HepG2 (cell line): ENCODE measurements around the gene MITF. TPM values are rescaled to one million over a fixed set of nuclear protein-coding genes. Genes with fewer than 3 reads are reported as not detected.

ENCODE experiments used
- ATAC-seq: fragments of 200-7000 bp; cut with Tn5 transposase; 3 replicates; pipeline ENCODE4 v1.9.1; 2020; ENCODE audit warnings: mild to moderate bottlenecking, moderate library complexity
- BruUV-seq: library from RNA; stranded (reverse); fragments of 400-500 nt; replicated peaks from 2 replicates; lab custom pipeline; 2021; lab: Mats Ljungman, UMichigan
- CTCF ChIA-PET: fragments of 300-600 bp; formaldehyde crosslinking; extraction: SDS; loops from one replicate; lab custom pipeline; 2021; ENCODE audit warnings: low total read pairs, inconsistent platforms, low intra/inter-chr PET ratio; lab: Yijun Ruan, JAX
- POLR2A ChIA-PET: fragments of 350-600 bp; sonication (Branson Sonifier 250); formaldehyde crosslinking; loops from one replicate; lab custom pipeline; 2020; ENCODE audit warnings: antibody characterized with exemption, inconsistent platforms; lab: Yijun Ruan, JAX
- DNase-seq: peaks from one replicate; pipeline ENCODE4 v3.0.0-alpha.2; 2015; ENCODE audit warnings: low spot score
- FAIRE-seq: peaks from 3 replicates; lab custom pipeline; 2011; peaks lifted over from hg19 to GRCh38; lab: Jason Lieb, UNC
- H2AFZ ChIP-seq: one replicate; pipeline ENCODE4 v1.6.1; 2011; ENCODE audit warnings: low read length, inconsistent platforms
- H3K27ac ChIP-seq: fragments of 300-600 bp; 3 replicates; pipeline ENCODE4 v1.8.0; 2011; ENCODE audit warnings: mixed run types, mild to moderate bottlenecking, mixed read lengths, low read length, inconsistent platforms; ENCODE audit not compliant: insufficient read depth; ENCODE audit errors: extremely low read length
- H3K27me3 ChIP-seq, 2 experiments: fragments of 200-600 bp in 1 of 2; 2 replicates in 1 of 2; 3 replicates in 1 of 2; pipeline versions ENCODE4 v1.6.0 to v1.8.0; 2011; ENCODE audit warnings: low read length in 2 of 2, mild to moderate bottlenecking in 2 of 2, moderate library complexity in 2 of 2, inconsistent platforms in 1 of 2; ENCODE audit not compliant: insufficient read depth in 2 of 2, control insufficient read depth in 1 of 2
- H3K36me3 ChIP-seq, 2 experiments: fragments of 200-600 bp in 1 of 2; replicated peaks in 1 of 2; 2 replicates in 1 of 2; 3 replicates in 1 of 2; pipeline versions ENCODE4 v1.5.1 to v1.8.0; 2011; ENCODE audit warnings: low read length in 2 of 2, inconsistent platforms in 1 of 2; ENCODE audit not compliant: insufficient read depth in 2 of 2, control insufficient read depth in 1 of 2
- H3K4me1 ChIP-seq: 2 replicates; pipeline ENCODE4 v1.5.1; 2012; ENCODE audit warnings: low read length, inconsistent platforms; ENCODE audit not compliant: insufficient read depth
- H3K4me2 ChIP-seq: 2 replicates; pipeline ENCODE4 v1.6.0; 2011; ENCODE audit warnings: low read depth, low read length, inconsistent platforms
- H3K4me3 ChIP-seq, 3 experiments: fragments of 200-600 bp in 1 of 3; sonication (generic), shearing (Covaris generic) in 1 of 3; replicated peaks in 1 of 3; 2 replicates each; pipeline ENCODE4 v1.5.1; 2011 to 2016; ENCODE audit warnings: low read length in 3 of 3, inconsistent platforms in 2 of 3, low read depth in 2 of 3, mild to moderate bottlenecking in 2 of 3, control low read depth in 1 of 3, mixed read lengths in 1 of 3; ENCODE audit not compliant: insufficient read depth in 1 of 3
- H3K79me2 ChIP-seq: one replicate; pipeline ENCODE4 v1.6.1; 2011; ENCODE audit warnings: low read length, inconsistent platforms; ENCODE audit not compliant: insufficient read depth
- H3K9ac ChIP-seq: 2 replicates; pipeline ENCODE4 v1.6.0; 2011; ENCODE audit warnings: mild to moderate bottlenecking, low read depth, low read length, inconsistent platforms; ENCODE audit not compliant: insufficient read depth
- H3K9me3 ChIP-seq: 2 replicates; pipeline ENCODE4 v1.5.1; 2012; ENCODE audit warnings: mild to moderate bottlenecking, low read length
- H4K20me1 ChIP-seq: 2 replicates; pipeline ENCODE4 v1.6.0; 2011; ENCODE audit warnings: inconsistent platforms, mild to moderate bottlenecking, low read length, moderate library complexity; ENCODE audit not compliant: insufficient read depth
- AFF4 ChIP-seq: sonication (generic); formaldehyde crosslinking; IDR thresholded peaks from 2 replicates; pipeline ENCODE4 v1.4.0; 2020; ENCODE audit warnings: missing genetic modification reagents
- AKAP8 ChIP-seq: sonication (generic); formaldehyde crosslinking; IDR thresholded peaks from 2 replicates; pipeline ENCODE4 v1.5.1; 2020; ENCODE audit warnings: mild to moderate bottlenecking, missing genetic modification reagents
- FLYWCH1 ChIP-seq: sonication (generic); formaldehyde crosslinking; IDR thresholded peaks from 2 replicates; pipeline ENCODE4 v1.8.1; 2023; ENCODE audit warnings: mild to moderate bottlenecking, missing genetic modification reagents
- SP140L ChIP-seq: sonication (generic); formaldehyde crosslinking; IDR thresholded peaks from 2 replicates; pipeline ENCODE4 v1.4.0; 2020; ENCODE audit warnings: missing genetic modification reagents, borderline replicate concordance
- ZNF232 ChIP-seq: sonication (generic); formaldehyde crosslinking; IDR thresholded peaks from 2 replicates; pipeline ENCODE4 v1.4.0; 2020; ENCODE audit warnings: missing genetic modification reagents, borderline replicate concordance
- ZNF550 ChIP-seq: sonication (generic); formaldehyde crosslinking; IDR thresholded peaks from 2 replicates; pipeline ENCODE4 v1.4.0; 2020; ENCODE audit warnings: mild to moderate bottlenecking, missing genetic modification reagents, borderline replicate concordance
- ZNF570 ChIP-seq: sonication (generic); formaldehyde crosslinking; IDR thresholded peaks from 2 replicates; pipeline ENCODE4 v1.4.0; 2020; ENCODE audit warnings: mild to moderate bottlenecking, missing genetic modification reagents, borderline replicate concordance
- ZNF781 ChIP-seq: sonication (generic); formaldehyde crosslinking; IDR thresholded peaks from 2 replicates; pipeline ENCODE4 v1.5.1; 2020; ENCODE audit warnings: borderline replicate concordance, mild to moderate bottlenecking, missing genetic modification reagents; ENCODE audit errors: not compliant biosample characterization
- ZSCAN9 ChIP-seq: IDR thresholded peaks from 2 replicates; pipeline ENCODE4 v1.6.1; 2016; ENCODE audit warnings: borderline replicate concordance
- WGBS: methylation state at CpG from one replicate; pipeline ENCODE4 v1.1.6; 2017; ENCODE audit warnings: low lambda C conversion rate; 5-methylcytosine and 5-hydroxymethylcytosine counted together
- in situ Hi-C: cut with HindIII; loops from 2 replicates; pipeline ENCODE4 v1.10.0; 2017; ENCODE audit warnings: low pct_unique_long_range_greater_than_20kb; ENCODE audit not compliant: extremely low pct_ligation_motif_present
- intact Hi-C: fragments of 100-400 bp; cut with micrococcal nuclease; formaldehyde crosslinking; loops from one replicate; pipeline ENCODE4 v1.10.0; 2022; ENCODE audit not compliant: unreplicated experiment
- polyA plus RNA-seq, 8 experiments: library from polyadenylated mRNA; depleted of rRNA in 3 of 8; stranded (reverse) in 7 of 8; unstranded in 1 of 8; fragments of >200 nt; fragmentation: Illumina TruSeq in 4 of 8; extraction: Trizol in 4 of 8; gene quantifications; 2 replicates each; pipeline versions ENCODE4 v1.2.1 to v1.2.3, GENCODE V29; 2011 to 2016; ENCODE audit warnings: low read depth in 4 of 8, missing spikeins in 1 of 8, mixed read lengths in 1 of 8; ENCODE audit not compliant: insufficient read depth in 1 of 8
- total RNA-seq, 5 experiments: library from RNA; depleted of rRNA; stranded (reverse); fragments of >200 nt; fragmentation: Illumina TruSeq; extraction: Trizol; gene quantifications; 2 replicates each; pipeline ENCODE4 v1.2.3, GENCODE V29; 2016; ENCODE audit warnings: low read depth in 1 of 5
- TF ChIP-seq, protein P1 (sequence below): sonication (generic); formaldehyde crosslinking; IDR thresholded peaks from 2 replicates; pipeline ENCODE4 v1.9.0; 2021; ENCODE audit warnings: missing genetic modification reagents, mild to moderate bottlenecking, borderline replicate concordance

MITF gene
- total and polyA plus RNA-seq, 2 of the 13 experiments (the other 11 are each of a cell fraction or from before 2014, with no cell fraction given): 0.12 to 0.38 TPM

DNA sequence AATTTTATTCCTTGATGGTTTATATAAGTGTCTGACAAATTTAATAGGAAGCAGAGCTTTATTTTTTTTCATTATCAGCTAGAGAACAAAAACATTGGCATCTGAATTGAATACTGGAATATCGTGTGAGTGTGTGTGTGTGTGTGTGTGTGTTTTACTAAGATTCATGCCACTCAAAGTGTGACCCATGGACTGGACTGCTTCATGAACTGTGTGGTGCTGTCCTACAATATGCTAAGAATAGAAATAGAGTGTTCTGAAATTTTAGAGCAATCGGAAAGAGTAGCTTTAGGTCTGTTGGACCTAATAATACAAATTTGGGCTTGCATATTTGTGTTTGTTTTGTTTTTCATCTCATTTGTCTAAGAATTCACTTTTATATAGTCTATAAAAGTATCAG, 89.6 kb downstream of the MITF start:
- WGBS: 3% methylated on average over 2 of the region's 2 CpGs
- intact Hi-C loops (no loop called here), in situ Hi-C loops (no loop called here)
- FAIRE-seq: no peak
- Histone ChIP-seq H2AFZ (no peak overlapping the region), H3K4me2 (no peak overlapping the region), H3K27ac (no peak overlapping the region), H3K4me3 (no peak overlapping the region), H3K79me2 (no peaks in the 10 kb centered on the region), H3K9me3 (no peaks in the 10 kb centered on the region), H3K9ac (no peak overlapping the region), H3K36me3 (no peaks in the 10 kb centered on the region), H3K27me3 (no peaks in the 10 kb centered on the region), H3K4me1 (no peaks in the 10 kb centered on the region), H4K20me1 (no peaks in the 10 kb centered on the region)
- BruUV-seq: no TSS peak
- no peak for ATAC-seq
- DNase-seq: no peak
- ChIA-PET POLR2A (no interaction called here), CTCF (no interaction called here)
- TF ChIP-seq SP140L: no peak
- TF ChIP-seq, protein P1, sequence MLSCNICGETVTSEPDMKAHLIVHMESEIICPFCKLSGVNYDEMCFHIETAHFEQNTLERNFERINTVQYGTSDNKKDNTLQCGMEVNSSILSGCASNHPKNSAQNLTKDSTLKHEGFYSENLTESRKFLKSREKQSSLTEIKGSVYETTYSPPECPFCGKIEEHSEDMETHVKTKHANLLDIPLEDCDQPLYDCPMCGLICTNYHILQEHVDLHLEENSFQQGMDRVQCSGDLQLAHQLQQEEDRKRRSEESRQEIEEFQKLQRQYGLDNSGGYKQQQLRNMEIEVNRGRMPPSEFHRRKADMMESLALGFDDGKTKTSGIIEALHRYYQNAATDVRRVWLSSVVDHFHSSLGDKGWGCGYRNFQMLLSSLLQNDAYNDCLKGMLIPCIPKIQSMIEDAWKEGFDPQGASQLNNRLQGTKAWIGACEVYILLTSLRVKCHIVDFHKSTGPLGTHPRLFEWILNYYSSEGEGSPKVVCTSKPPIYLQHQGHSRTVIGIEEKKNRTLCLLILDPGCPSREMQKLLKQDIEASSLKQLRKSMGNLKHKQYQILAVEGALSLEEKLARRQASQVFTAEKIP (CRISPR knock-in tag): no peak
- no peak for TF ChIP-seq AFF4 (CRISPR knock-in tag)
- no peak for TF ChIP-seq ZNF570 (CRISPR knock-in tag)
- no peak for TF ChIP-seq ZSCAN9 (CRISPR knock-in tag)
- TF ChIP-seq FLYWCH1 (CRISPR knock-in tag): no peak
- no peak for TF ChIP-seq ZNF550 (CRISPR knock-in tag)
- no peak for TF ChIP-seq AKAP8 (CRISPR knock-in tag)
- no peak for TF ChIP-seq ZNF781 (CRISPR knock-in tag)
- no peak for TF ChIP-seq ZNF232 (CRISPR knock-in tag)
